CD4-positive, alpha-beta T cell treated with Interleukin-1 beta for 1 hour (primary cell): ENCODE results near the gene AADACL2.
"Not testable (repeated sequence)": the region's sequence is repeated elsewhere in the genome, so short reads cannot be mapped to it uniquely, and the experiment has no call there.

ENCODE experiments used
- DNase-seq, 2 donors: peaks; one replicate each; pipeline ENCODE4 v3.0.0-alpha.2; 2020 to 2022

Gene AADACL2

GRCh38 chr3:151768393-151768930 lies 34.7 kb downstream of the AADACL2 start:
- no peak for DNase-seq

GRCh38 chr3:151769175-151769574 lies 35.4 kb downstream of the AADACL2 start:
- no peak for DNase-seq

GRCh38 chr3:151770956-151771355 lies 37.2 kb downstream of the AADACL2 start:
- no peak for DNase-seq

- DNase-seq = no peak
Observed at GRCh38 chr3:151772825-151773480, 39.2 kb downstream of the AADACL2 start.

- DNase-seq = no peak
Observed at GRCh38 chr3:151774235-151774634, 40.5 kb downstream of the AADACL2 start.

GRCh38 chr3:151774910-151775309 lies 41.2 kb downstream of the AADACL2 start:
- no peak for DNase-seq

- no peak for DNase-seq
Observed at GRCh38 chr3:151775314-151776258, 41.9 kb downstream of the AADACL2 start.

GRCh38 chr3:151776259-151776740 lies 42.6 kb downstream of the AADACL2 start:
- no peak for DNase-seq

GRCh38 chr3:151777880-151778279 lies 44.2 kb downstream of the AADACL2 start:
- no peak for DNase-seq

GRCh38 chr3:151787626-151788025 lies 53.9 kb downstream of the AADACL2 start:
- DNase-seq = no peak

GRCh38 chr3:151788401-151788800 lies 54.7 kb downstream of the AADACL2 start:
- no peak for DNase-seq

- DNase-seq = no peak
Observed at GRCh38 chr3:151789853-151790463, 56.2 kb downstream of the AADACL2 start.

GRCh38 chr3:151790763-151791162 lies 57.0 kb downstream of the AADACL2 start:
- DNase-seq = not testable (repeated sequence)

GRCh38 chr3:151792411-151792810 lies 58.7 kb downstream of the AADACL2 start:
- DNase-seq = no peak

GRCh38 chr3:151793636-151794035 lies 59.9 kb downstream of the AADACL2 start:
- no peak for DNase-seq

- DNase-seq = no peak
Observed at GRCh38 chr3:151794080-151794479, 60.4 kb downstream of the AADACL2 start.

GRCh38 chr3:151795276-151795675 lies 61.5 kb downstream of the AADACL2 start:
- no peak for DNase-seq

GRCh38 chr3:151796105-151796680 lies 62.5 kb downstream of the AADACL2 start:
- DNase-seq = no peak

GRCh38 chr3:151798466-151798865 lies 64.7 kb downstream of the AADACL2 start:
- DNase-seq = no peak

GRCh38 chr3:151800431-151800830 lies 66.7 kb downstream of the AADACL2 start:
- no peak for DNase-seq

GRCh38 chr3:151804267-151804666 lies 70.5 kb downstream of the AADACL2 start:
- no peak for DNase-seq

GRCh38 chr3:151806838-151807237 lies 73.1 kb downstream of the AADACL2 start:
- no peak for DNase-seq
